Hepatocyte (in vitro differentiated cells): ENCODE measurements around the gene MACF1. TPM values are rescaled to one million over a fixed set of nuclear protein-coding genes. Genes with fewer than 3 reads are reported as not detected.
A peak's percentile ranks its signal among the peaks of the same experiment; 100 is the strongest.

Source experiments
- DNase-seq: peaks from one replicate; pipeline ENCODE4 v3.0.0-alpha.2; 2016; ENCODE audit warnings: low spot score
- H2AFZ ChIP-seq: fragments of 200-600 bp; sonication (generic); 2 replicates; pipeline ENCODE4 v1.6.0; 2016; ENCODE audit warnings: antibody characterized with exemption, mild to moderate bottlenecking
- H3K27ac ChIP-seq: fragments of 200-600 bp; sonication (generic); 2 replicates; pipeline ENCODE4 v1.5.1; 2016; ENCODE audit warnings: mild to moderate bottlenecking
- H3K27me3 ChIP-seq: fragments of 200-600 bp; sonication (generic); 2 replicates; pipeline ENCODE4 v1.6.1; 2016
- H3K36me3 ChIP-seq: fragments of 200-600 bp; sonication (generic); replicated peaks from 2 replicates; pipeline ENCODE4 v1.5.1; 2016; ENCODE audit warnings: low read depth; ENCODE audit not compliant: insufficient read depth
- H3K4me1 ChIP-seq: fragments of 200-600 bp; sonication (generic); 2 replicates; pipeline ENCODE4 v1.5.1; 2016; ENCODE audit warnings: mild to moderate bottlenecking, moderate library complexity; ENCODE audit not compliant: insufficient read depth
- H3K4me2 ChIP-seq: fragments of 200-600 bp; sonication (generic); 2 replicates; pipeline ENCODE4 v1.6.0; 2016
- H3K4me3 ChIP-seq: fragments of 200-600 bp; sonication (generic); 2 replicates; pipeline ENCODE4 v1.5.1; 2016; ENCODE audit warnings: mild to moderate bottlenecking
- H3K79me2 ChIP-seq: fragments of 200-600 bp; sonication (generic); 2 replicates; pipeline ENCODE4 v1.6.0; 2017; ENCODE audit warnings: mild to moderate bottlenecking
- H3K9me2 ChIP-seq: fragments of 200-600 bp; sonication (generic); replicated peaks from 2 replicates; pipeline ENCODE4 v1.6.0; 2017; ENCODE audit warnings: mild to moderate bottlenecking; ENCODE audit not compliant: insufficient read depth
- H3K9me3 ChIP-seq: fragments of 200-600 bp; sonication (generic); 2 replicates; pipeline ENCODE4 v1.5.1; 2016; ENCODE audit warnings: low read depth, mild to moderate bottlenecking
- H4K20me1 ChIP-seq: fragments of 200-600 bp; sonication (generic); 2 replicates; pipeline ENCODE4 v1.6.0; 2016; ENCODE audit warnings: mild to moderate bottlenecking; ENCODE audit not compliant: insufficient read depth, poor library complexity, severe bottlenecking
- EZH2 ChIP-seq: fragments of 200-600 bp; sonication (generic); IDR thresholded peaks from 2 replicates; pipeline ENCODE4 v1.6.1; 2016; ENCODE audit warnings: antibody characterized with exemption, mild to moderate bottlenecking, borderline replicate concordance
- EZH2phosphoT487 ChIP-seq: fragments of 200-600 bp; sonication (generic); IDR thresholded peaks from one replicate; pipeline ENCODE4 v1.6.1; 2018; ENCODE audit warnings: antibody characterized with exemption, mild to moderate bottlenecking, low read depth, moderate library complexity; ENCODE audit not compliant: unreplicated experiment, severe bottlenecking
- WGBS: methylation state at CpG from one replicate; pipeline ENCODE4 v1.1.6; 2016; ENCODE audit warnings: low lambda C conversion rate; ENCODE audit errors: missing lambda C conversion rate; 5-methylcytosine and 5-hydroxymethylcytosine counted together
- polyA plus RNA-seq: library from polyadenylated mRNA; unstranded; fragments of >200 nt; fragmentation: Nextera tagmentation; extraction: Ambion mirVana; gene quantifications from 2 replicates; pipeline ENCODE4 v1.2.1, GENCODE V29; 2016
- total RNA-seq: library from RNA; depleted of rRNA; stranded (reverse); fragments of >200 nt; gene quantifications from 2 replicates; pipeline ENCODE4 v1.2.3, GENCODE V29; 2014
- TF ChIP-seq, protein P1 (sequence below): fragments of 200-600 bp; sonication (generic); IDR thresholded peaks from 2 replicates; pipeline ENCODE4 v1.5.1; 2016; ENCODE audit warnings: antibody characterized with exemption, mild to moderate bottlenecking; ENCODE audit not compliant: poor library complexity

The MACF1 gene
- total and polyA plus RNA-seq, 2 experiments from 2014 or later = 47.1 to 136 TPM

DNA sequence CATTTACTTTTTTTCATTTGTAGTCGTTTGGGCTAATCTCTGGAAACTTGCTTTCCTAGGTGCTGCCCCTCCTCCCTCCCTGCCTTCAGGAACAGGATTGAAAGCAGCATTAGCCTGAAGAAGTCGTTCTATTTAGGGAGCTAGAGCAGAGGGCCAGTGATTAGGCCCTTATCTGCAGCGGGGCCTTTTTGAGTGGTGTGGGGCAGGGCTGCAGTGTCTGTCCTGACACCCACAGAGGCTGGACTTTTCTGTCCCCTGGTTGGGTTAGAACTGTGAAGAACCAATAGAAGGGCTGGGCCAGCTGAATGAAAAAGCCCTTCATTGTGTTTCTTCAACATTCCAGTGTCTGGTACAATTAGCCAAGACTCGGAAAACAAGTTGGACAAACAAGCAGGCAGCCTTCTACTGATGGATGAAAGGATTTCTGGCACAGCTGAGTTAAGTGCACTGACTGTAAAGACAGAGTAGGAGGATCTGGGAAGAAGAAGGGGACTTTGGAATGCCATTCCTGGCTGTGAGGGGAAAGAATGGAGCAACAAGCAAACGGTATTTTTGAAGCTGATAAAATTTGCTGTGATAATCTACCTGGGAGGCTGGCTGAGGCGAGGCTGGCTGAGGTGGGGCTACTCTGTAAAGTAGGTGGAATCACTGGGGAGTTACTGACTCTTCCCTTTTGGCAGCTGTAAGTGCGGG lies 9.7 kb downstream of the MACF1 start:
- Histone ChIP-seq H3K9me2 (no peaks in the 10 kb centered on the region), H3K4me2 (peak overlapping the region; percentile 66), H4K20me1 (peaks cover 12% of the 10 kb centered on the region), H3K27ac (peak overlapping the region; percentile 90), H3K36me3 (no peaks in the 10 kb centered on the region), H2AFZ (no peak overlapping the region), H3K27me3 (no peaks in the 10 kb centered on the region), H3K4me1 (peaks cover 35% of the 10 kb centered on the region), H3K79me2 (peaks cover 75% of the 10 kb centered on the region), H3K9me3 (no peaks in the 10 kb centered on the region), H3K4me3 (no peak overlapping the region)
- WGBS = 10% methylated on average over 7 of the region's 7 CpGs
- TF ChIP-seq EZH2phosphoT487 (no peak), EZH2 (no peak)
- TF ChIP-seq, protein P1, sequence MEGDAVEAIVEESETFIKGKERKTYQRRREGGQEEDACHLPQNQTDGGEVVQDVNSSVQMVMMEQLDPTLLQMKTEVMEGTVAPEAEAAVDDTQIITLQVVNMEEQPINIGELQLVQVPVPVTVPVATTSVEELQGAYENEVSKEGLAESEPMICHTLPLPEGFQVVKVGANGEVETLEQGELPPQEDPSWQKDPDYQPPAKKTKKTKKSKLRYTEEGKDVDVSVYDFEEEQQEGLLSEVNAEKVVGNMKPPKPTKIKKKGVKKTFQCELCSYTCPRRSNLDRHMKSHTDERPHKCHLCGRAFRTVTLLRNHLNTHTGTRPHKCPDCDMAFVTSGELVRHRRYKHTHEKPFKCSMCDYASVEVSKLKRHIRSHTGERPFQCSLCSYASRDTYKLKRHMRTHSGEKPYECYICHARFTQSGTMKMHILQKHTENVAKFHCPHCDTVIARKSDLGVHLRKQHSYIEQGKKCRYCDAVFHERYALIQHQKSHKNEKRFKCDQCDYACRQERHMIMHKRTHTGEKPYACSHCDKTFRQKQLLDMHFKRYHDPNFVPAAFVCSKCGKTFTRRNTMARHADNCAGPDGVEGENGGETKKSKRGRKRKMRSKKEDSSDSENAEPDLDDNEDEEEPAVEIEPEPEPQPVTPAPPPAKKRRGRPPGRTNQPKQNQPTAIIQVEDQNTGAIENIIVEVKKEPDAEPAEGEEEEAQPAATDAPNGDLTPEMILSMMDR = no peak
- DNase-seq = peak; percentile 57

DNA sequence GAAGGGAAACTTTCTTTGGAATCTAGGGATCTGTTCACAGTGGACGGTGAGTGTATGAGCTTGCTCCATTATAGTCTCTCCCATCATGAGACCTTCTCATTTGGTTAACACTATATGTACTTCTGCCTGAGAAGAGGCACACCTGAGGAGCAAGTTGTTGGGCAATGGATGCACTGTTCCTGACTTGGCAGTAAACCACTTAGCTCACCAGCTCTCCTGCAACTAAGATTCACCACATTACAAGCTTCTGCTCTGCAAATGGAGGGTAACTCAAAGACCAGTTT lies 10.2 kb downstream of the MACF1 start:
- TF ChIP-seq EZH2phosphoT487 (no peak), EZH2 (no peak)
- TF ChIP-seq, protein P1 = no peak
- Histone ChIP-seq H3K36me3 (no peaks in the 10 kb centered on the region), H3K27me3 (no peaks in the 10 kb centered on the region), H3K4me3 (no peak overlapping the region), H3K79me2 (peaks cover 75% of the 10 kb centered on the region), H2AFZ (no peak overlapping the region), H4K20me1 (peaks cover 12% of the 10 kb centered on the region), H3K9me3 (no peaks in the 10 kb centered on the region), H3K27ac (peak overlapping the region; percentile 90), H3K4me1 (peaks cover 35% of the 10 kb centered on the region), H3K4me2 (peak overlapping the region; percentile 66), H3K9me2 (no peaks in the 10 kb centered on the region)
- 36% methylated on average over 1 of the region's 1 CpG for WGBS
- DNase-seq = peak; percentile 23

GRCh38 chr1:39214998-39215873 lies 10.7 kb downstream of the MACF1 start:
- Histone ChIP-seq H3K4me1 (peaks cover 35% of the 10 kb centered on the region), H3K79me2 (peaks cover 75% of the 10 kb centered on the region), H4K20me1 (peaks cover 12% of the 10 kb centered on the region), H3K9me2 (no peaks in the 10 kb centered on the region), H3K27me3 (no peaks in the 10 kb centered on the region), H2AFZ (no peak overlapping the region), H3K4me2 (peak overlapping the region; percentile 66), H3K27ac (peak overlapping the region; percentile 90), H3K36me3 (no peaks in the 10 kb centered on the region), H3K4me3 (no peak overlapping the region), H3K9me3 (no peaks in the 10 kb centered on the region)
- peak; percentile 25 for DNase-seq
- TF ChIP-seq, protein P1 = no peak
- no peak for TF ChIP-seq EZH2
- no peak for TF ChIP-seq EZH2phosphoT487
- WGBS = 87% methylated on average over 11 of the region's 11 CpGs
